GM04503 (cell line): ENCODE measurements around the gene PTPRN2.
"Not testable (repeated sequence)": the region's sequence is repeated elsewhere in the genome, so short reads cannot be mapped to it uniquely, and the experiment has no call there.

Experiments used
- DNase-seq: peaks from one replicate; pipeline ENCODE4 v3.0.0-alpha.2; 2012; ENCODE audit warnings: low read depth

The PTPRN2 gene

DNA sequence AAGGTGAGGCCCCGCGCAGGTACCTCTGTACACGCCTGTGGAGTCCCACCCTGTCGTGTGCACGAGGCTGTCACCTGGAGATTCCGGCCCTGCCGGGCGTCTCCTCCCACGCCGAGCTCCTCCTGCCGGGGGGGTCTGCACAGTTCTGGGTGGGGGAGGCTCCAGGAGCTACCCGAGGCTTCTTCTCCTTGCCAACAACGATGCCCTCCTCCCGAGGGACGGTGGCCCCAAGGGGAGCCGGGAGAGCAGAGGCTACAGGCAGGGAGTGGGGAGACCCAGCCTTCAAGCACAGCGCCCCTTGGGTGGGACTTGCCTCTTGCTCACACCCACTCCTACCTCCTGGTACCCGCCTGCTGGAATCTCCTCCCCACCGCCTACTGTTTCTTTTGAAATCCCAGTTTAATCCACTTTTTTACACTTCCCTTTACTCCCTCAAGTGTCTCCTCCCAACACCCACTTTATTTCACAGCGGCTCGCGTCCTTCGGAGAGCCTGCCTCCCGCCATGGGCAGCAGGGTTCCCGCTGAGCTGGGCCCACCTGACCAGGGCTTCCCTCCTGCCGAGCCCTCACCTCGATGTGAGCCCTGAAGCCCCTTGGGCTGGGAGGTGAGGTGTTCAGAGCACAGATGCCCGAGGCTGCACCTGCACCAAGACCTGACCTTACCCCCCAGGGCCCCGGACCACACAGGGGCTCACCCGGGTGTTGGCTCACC is 912.8 kb downstream of the PTPRN2 start:
- no peak for DNase-seq

DNA sequence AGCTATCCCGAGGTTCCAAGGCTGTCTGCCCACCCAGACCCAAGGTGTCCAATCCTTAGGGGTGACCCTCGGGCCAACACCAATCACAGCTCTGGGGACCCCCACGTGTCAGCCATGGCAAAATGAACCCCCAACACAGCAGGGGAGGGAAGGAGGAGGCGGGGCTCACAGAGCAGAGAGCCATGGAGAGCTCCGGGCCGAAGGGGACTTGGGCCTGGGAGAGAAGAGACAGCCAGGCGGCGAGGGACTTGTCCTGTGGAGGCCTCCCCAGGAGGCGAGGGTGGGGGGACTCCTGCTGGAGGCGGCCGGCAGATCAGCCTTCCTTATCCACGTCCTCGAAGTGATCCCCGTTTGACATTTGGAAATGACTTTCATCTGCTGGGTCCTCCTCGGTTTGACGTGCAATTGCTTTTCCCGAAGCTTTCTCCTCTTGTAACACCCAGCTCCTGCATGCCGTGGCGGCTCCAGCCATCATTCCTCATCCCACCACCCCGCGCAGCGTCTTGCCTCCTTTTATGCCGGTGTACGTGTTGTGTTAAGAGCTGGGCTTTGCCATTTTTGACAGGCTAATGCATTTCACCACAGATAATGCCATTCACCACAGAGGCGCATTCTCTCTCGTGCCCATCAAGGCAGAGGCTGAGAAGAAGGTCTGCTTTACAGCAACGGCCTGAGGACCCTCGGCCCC is 913.5 kb downstream of the PTPRN2 start:
- DNase-seq: no peak

DNA sequence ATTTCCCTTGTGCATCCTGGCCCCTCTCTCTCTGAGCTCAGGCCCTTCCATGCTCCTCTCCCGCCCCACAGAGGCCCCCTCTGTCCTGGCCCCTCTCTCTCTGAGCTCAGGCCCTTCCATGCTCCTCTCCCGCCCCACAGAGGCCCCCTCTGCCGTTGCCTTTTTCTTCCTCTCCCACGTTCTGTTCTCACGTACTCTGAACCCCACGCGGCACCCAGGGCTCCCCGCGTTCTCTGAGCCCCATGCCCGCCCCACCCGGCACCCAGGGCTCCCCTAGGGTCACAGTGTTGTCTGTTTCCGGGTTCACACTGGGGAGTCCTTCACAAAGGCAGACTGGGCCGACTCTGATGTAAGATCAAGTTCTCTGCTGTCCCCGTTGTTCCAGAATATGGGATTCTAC is 914.0 kb downstream of the PTPRN2 start:
- DNase-seq: no peak

DNA sequence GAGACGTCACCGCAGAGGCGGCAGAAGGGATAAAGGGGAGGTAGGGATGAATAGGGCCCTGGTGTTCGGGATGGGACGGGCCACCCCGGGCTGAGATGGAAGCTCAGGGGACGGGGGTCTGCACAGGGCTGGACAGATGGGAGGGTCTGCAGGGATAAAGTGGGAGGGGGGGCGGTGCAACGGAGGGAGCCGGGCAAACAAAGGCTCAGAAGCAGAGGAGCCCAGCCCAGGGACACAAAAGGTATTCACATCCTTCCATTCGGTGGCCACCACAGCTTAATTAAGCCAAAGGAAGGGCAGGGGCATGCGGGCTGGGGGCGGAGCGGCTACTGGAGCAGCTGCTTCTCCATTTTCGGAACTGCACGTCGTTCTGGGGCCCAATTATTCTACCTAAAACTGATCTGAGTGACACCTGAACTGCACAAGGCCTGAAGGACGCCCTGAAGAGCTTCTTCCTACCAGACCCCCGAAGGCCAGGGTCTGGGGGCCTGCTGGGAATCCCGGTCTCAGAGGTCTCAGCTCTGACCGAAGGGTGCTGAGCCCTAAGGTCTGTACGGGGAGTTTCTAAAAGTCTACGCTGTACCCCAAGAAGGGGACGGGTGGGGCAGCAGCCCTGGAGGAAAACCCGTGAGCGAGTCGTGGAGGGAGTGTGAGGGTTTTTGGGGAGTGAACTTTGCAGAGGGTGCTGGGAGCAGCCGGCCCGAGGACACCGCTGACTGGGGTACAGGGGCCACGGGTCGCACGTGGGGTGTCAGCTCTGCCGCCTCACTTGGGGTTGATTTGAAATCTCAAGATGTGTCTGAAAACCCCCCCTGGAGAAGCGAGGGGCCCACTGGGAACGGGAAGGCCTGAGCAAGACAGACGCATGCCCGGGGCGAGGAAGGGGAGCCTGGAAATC is 916.0 kb downstream of the PTPRN2 start:
- no peak for DNase-seq

- DNase-seq: no peak
These were observed 916.9 kb downstream of the PTPRN2 start for GRCh38 chr7:157670490-157671357.

DNA sequence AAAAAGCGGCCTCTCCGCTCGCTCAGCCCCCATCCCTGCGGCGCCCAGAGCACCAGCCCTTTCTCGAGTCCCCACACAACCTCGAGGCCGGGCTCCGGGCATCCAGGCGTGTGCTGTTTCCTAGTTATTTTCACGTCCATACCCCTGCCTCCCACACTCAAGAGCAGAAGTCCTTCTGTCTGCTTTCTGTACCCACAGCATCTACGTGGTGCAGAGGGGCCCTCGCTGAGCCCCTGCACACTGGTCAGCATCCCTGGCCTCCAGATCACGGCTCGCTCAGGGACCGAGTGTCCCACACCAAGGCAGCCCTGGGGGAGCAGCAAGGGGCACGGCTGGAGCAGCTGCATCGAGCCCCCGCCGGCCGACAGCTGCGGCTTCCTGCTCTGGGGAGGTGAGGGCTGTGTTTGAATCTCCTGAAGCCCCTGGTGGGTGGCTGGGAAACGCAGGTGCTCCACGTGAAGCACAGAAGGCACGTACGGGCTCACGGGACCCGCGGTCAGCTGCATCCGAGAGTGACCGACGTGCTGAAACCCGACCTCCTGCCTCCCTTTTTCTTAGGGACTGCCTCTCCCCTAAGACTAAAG is 917.8 kb downstream of the PTPRN2 start:
- DNase-seq: no peak

GRCh38 chr7:157668884-157669767 is 918.5 kb downstream of the PTPRN2 start:
- DNase-seq: no peak

DNA sequence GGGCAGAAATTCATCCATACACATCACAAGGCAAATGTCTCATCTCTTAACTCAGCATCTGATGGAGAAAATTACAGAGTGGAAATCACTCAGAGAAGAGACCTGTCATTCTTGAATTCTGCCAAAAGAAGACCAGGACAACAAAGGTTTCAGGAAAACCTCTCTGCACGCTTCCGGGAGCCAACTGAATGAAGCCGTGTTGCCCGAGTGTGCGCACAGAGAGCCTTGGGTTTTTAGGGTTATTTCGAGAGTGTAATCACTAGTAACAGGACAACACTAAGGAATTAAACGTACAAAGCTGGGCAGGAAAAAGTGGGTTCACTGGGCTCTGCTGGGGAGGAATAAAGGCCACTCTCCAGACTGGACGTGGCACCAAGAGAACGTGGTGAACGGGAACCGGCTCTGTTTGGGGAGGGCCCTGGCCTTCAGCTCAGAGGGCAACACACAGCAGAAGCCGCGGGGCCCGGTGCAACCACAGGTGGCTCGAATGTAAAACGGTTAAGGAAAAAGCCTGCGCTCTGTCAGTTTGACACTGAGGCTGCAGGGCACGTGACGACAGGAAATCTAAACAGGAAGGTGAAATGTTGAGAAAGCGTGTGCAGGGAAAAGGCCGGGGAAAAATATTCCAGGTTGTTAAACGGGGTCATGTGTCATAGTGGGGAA is 919.3 kb downstream of the PTPRN2 start:
- no peak for DNase-seq

DNA sequence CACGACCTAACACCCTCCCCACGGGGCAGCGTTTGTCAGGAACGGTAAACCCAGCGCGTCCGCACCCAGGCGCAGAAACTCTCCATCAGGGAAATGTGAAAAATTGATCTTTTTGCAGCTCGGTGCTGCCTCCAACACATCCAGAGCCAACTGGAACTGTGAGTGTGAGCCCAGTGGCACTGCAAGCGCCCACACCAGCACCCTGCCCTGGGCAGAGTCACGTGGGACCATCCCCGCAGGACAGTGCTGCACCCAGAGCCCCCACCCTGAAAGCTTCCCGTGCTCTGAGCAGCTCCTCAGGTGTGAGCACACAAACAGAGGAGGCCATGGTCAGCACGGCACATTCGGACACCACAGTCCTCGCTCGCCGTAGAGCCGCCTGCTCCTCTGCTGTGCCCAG is 919.9 kb downstream of the PTPRN2 start:
- DNase-seq: no peak

DNA sequence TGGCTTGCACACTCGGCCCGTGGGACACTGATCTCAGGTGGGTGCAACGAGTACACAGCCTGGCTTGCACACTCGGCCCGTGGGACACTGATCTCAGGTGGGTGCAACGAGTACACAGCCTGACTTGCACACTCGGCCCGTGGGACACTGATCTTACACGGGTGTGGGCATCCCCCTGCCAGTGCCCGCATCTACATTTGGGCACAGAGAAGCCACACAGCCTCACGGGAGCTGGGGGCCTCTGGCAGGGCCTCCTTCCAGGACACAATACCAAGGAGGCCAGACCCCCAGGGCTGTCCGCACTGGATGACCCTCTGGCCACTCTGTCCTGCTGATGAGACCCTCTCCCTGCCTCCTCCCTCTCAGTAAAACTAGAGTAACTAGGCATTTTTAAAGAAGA is 920.4 kb downstream of the PTPRN2 start:
- no peak for DNase-seq

GRCh38 chr7:157666530-157667040 is 921.0 kb downstream of the PTPRN2 start:
- DNase-seq: no peak

DNA sequence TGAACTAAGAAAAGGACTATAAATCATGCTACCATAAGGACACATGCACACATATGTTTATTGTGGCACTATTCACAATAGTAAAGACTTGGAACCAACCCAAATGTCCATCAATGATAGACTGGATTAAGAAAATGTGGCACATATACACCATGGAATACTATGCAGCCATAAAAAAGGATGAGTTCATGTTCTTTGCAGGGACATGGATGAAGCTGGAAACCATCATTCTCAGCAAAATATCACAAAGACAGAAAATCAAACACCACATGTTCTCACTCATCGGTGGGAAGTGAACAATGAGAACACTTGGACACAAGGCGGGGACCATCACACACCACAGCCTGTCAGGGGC is 922.0 kb downstream of the PTPRN2 start:
- not testable (repeated sequence) for DNase-seq

GRCh38 chr7:157664871-157665633 is 922.6 kb downstream of the PTPRN2 start:
- DNase-seq: no peak

DNA sequence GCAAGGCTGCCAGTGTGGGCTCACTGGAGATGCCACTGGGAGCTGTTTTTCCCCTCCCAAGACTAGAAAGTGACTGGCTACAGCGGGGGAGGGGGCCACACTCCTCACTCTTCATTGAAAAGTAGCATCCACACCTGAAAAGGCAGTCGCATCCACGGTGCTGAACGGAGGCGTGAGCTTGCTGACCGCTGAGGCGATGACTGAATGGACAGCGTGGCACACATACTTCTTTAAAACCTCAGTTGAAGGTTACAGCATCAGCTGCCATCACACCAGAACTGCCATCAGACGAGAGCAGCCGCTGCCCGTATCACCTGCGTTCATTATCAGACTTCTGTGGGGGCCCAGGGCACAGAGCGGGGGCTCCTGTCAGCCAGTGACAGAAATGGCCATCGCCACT is 923.6 kb downstream of the PTPRN2 start:
- no peak for DNase-seq

- no peak for DNase-seq
These were observed 924.5 kb downstream of the PTPRN2 start for GRCh38 chr7:157662981-157663716.

DNA sequence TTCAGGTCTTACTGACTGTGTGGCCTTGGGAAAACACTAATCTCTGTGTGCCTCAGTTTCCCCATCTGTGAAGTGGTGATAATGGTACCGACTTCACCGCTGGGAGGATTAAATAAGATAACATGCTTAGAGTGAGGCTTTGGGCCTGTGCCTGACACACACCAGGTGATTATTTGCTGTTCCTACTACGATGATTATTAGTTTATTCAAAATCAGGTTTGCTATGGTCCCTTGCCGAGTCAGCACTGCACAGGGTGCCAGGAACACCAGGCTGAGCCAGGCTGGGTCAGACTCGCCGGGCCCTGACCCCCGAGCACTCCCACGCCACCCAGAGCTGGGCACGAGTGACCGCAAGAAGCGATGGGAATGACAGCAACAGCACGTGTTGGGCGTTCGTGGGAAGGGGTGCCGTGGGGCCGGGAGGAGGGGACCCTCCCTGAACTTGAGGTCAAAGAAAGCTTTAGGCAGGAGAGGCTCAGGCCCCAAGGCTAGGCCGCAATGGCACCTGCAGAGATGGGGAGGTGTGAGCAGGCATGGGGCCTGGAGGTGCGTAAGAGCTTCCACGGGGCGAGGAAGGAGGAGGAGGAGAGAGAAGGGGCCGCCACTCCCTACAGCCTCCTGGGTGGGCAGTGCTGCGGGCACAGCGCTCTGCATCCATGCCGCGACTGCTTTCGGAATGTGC is 925.4 kb downstream of the PTPRN2 start:
- no peak for DNase-seq

DNA sequence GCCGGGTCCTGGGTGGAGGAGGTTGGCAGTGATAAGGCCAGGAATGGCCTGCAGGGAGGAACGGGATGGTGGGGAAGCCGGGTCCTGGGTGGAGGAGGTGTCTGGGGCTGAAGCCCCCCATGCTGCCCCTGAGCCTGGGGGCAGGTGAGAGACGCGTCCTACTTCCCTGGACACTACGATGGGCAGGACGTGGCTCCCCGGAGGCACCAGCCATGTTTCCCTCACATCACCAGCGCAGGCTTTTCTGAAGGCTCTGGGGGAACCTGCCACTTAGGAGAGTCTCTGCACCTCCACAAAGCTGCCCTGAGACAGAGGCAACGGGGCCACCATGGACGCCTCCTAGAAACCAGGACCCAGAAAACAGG is 926.0 kb downstream of the PTPRN2 start:
- no peak for DNase-seq
